HCT116 (cell line): ENCODE data around the gene ATF5. TPM values are rescaled to one million over a fixed set of nuclear protein-coding genes. Genes with fewer than 3 reads are reported as not detected.

Experiments used
- ATAC-seq: fragments of 200-7000 bp; cut with Tn5 transposase; 2 replicates; pipeline ENCODE4 v1.9.1; 2020; ENCODE audit warnings: mild to moderate bottlenecking, moderate library complexity
- BruUV-seq: library from RNA; stranded (reverse); fragments of 400-500 nt; replicated peaks from 2 replicates; lab custom pipeline; 2021; lab: Mats Ljungman, UMichigan
- CTCF ChIA-PET: fragments of 300-600 bp; sonication (Branson Sonifier 250); formaldehyde crosslinking; loops from one replicate; lab custom pipeline; 2021; ENCODE audit warnings: antibody characterized with exemption; lab: Charles Lee
- POLR2A ChIA-PET: fragments of 300-600, 350-600 bp; sonication (Branson Sonifier 250); formaldehyde crosslinking; loops from one replicate; lab custom pipeline; 2021; ENCODE audit warnings: antibody characterized with exemption; lab: Charles Lee
- RAD21 ChIA-PET, 2 experiments: fragments of 300-600 bp; sonication (Branson Sonifier 250); formaldehyde crosslinking; loops; one replicate each; lab custom pipeline; 2023; ENCODE audit warnings: low total read pairs in 2 of 2; ENCODE audit not compliant: uncharacterized antibody in 2 of 2, unreplicated experiment in 2 of 2, low non-redundant PET in 1 of 2; lab: Charles Lee
- DNase-seq: peaks from one replicate; pipeline ENCODE4 v3.0.0-alpha.2; 2010; ENCODE audit warnings: low read depth, low spot score
- H2AFZ ChIP-seq: fragments of 200-600 bp; shearing (Covaris generic), sonication (generic); 2 replicates; pipeline ENCODE4 v1.6.1; 2017; ENCODE audit warnings: low read depth, mixed run types, mixed read lengths, antibody characterized with exemption, low read length; ENCODE audit not compliant: poor library complexity, severe bottlenecking
- H3K27ac ChIP-seq: 2 replicates; pipeline ENCODE4 v1.5.1; 2012; ENCODE audit warnings: low read depth, low read length
- H3K27me3 ChIP-seq: fragments of 200-600 bp; sonication (generic); 2 replicates; pipeline ENCODE4 v1.6.1; 2016; ENCODE audit warnings: mixed run types, low read length, mixed read lengths; ENCODE audit not compliant: insufficient read depth
- H3K36me3 ChIP-seq, 2 experiments: fragments of 200-500 bp in 1 of 2; fragments of 200-600 bp in 1 of 2; sonication (Bioruptor generic) in 1 of 2; sonication (generic) in 1 of 2; 2 replicates each; pipeline versions ENCODE4 v1.5.1 to v1.6.1; 2014 to 2016; ENCODE audit warnings: low read length in 2 of 2, inconsistent platforms in 1 of 2, mixed read lengths in 1 of 2, mixed run types in 1 of 2; ENCODE audit not compliant: insufficient read depth in 2 of 2, control insufficient read depth in 1 of 2
- H3K4me1 ChIP-seq, 2 experiments: fragments of 200-600 bp in 1 of 2; sonication (generic) in 1 of 2; 2 replicates each; pipeline versions ENCODE4 v1.5.1 to v1.6.1; 2012 to 2017; ENCODE audit warnings: low read length in 2 of 2, inconsistent platforms in 1 of 2, mild to moderate bottlenecking in 1 of 2, mixed read lengths in 1 of 2, mixed run types in 1 of 2, moderate library complexity in 1 of 2; ENCODE audit not compliant: insufficient read depth in 2 of 2, control insufficient read depth in 1 of 2
- H3K4me2 ChIP-seq: fragments of 200-600 bp; sonication (generic); 2 replicates; pipeline ENCODE4 v1.6.1; 2017; ENCODE audit warnings: mixed run types, low read length, mixed read lengths
- H3K4me3 ChIP-seq, 2 experiments: fragments of 200-600 bp in 1 of 2; sonication (generic) in 1 of 2; replicated peaks in 1 of 2; 2 replicates each; pipeline ENCODE4 v1.5.1; 2011 to 2016; ENCODE audit warnings: low read length in 2 of 2, control low read depth in 1 of 2, low read depth in 1 of 2, mild to moderate bottlenecking in 1 of 2, mixed read lengths in 1 of 2, mixed run types in 1 of 2
- H3K79me2 ChIP-seq: fragments of 200-600 bp; sonication (generic); 2 replicates; pipeline ENCODE4 v1.6.1; 2017; ENCODE audit warnings: mild to moderate bottlenecking, mixed run types, low read length, moderate library complexity, mixed read lengths; ENCODE audit not compliant: insufficient read depth
- H3K9ac ChIP-seq: fragments of 200-600 bp; sonication (generic); 2 replicates; pipeline ENCODE4 v1.6.1; 2016; ENCODE audit warnings: low read length, mixed read lengths
- H3K9me2 ChIP-seq: fragments of 200-600 bp; sonication (generic), shearing (Covaris generic); 2 replicates; pipeline ENCODE4 v1.6.1; 2017; ENCODE audit warnings: mixed run types, mild to moderate bottlenecking, moderate library complexity; ENCODE audit not compliant: insufficient read depth
- H3K9me3 ChIP-seq, 2 experiments: fragments of 200-500 bp in 1 of 2; fragments of 200-600 bp in 1 of 2; sonication (Bioruptor generic) in 1 of 2; sonication (generic) in 1 of 2; 2 replicates each; pipeline ENCODE4 v1.6.1; 2014 to 2017; ENCODE audit warnings: low read length in 2 of 2, mixed read lengths in 2 of 2, inconsistent platforms in 1 of 2, low read depth in 1 of 2, mild to moderate bottlenecking in 1 of 2, mixed run types in 1 of 2, moderate library complexity in 1 of 2; ENCODE audit not compliant: control insufficient read depth in 1 of 2, insufficient read depth in 1 of 2
- H4K20me1 ChIP-seq: fragments of 200-600 bp; sonication (generic), shearing (Covaris generic); 2 replicates; pipeline ENCODE4 v1.6.1; 2017; ENCODE audit warnings: mixed run types, mild to moderate bottlenecking, moderate library complexity; ENCODE audit not compliant: insufficient read depth
- CBX3 ChIP-seq: IDR thresholded peaks from 2 replicates; pipeline ENCODE4 v1.6.1; 2012; ENCODE audit warnings: low read depth
- ELF1 ChIP-seq: IDR thresholded peaks from 2 replicates; pipeline ENCODE4 v1.6.1; 2012; ENCODE audit warnings: low read depth, borderline replicate concordance
- JUND ChIP-seq: IDR thresholded peaks from 2 replicates; pipeline ENCODE4 v1.6.1; 2012
- POLR2A ChIP-seq: IDR thresholded peaks from 2 replicates; pipeline ENCODE4 v1.7.0; 2011; ENCODE audit warnings: borderline replicate concordance; ENCODE audit not compliant: insufficient read depth, insufficient read length; ENCODE audit errors: extremely low read depth
- SP1 ChIP-seq: IDR thresholded peaks from 2 replicates; pipeline ENCODE4 v1.6.1; 2012; ENCODE audit warnings: low read depth
- SRF ChIP-seq: IDR thresholded peaks from 2 replicates; pipeline ENCODE4 v1.6.1; 2012; ENCODE audit warnings: low read depth
- YY1 ChIP-seq: IDR thresholded peaks from 2 replicates; pipeline ENCODE4 v1.6.1; 2011; ENCODE audit warnings: low read length, low read depth, moderate library complexity, mild to moderate bottlenecking; ENCODE audit not compliant: insufficient replicate concordance; ENCODE audit errors: extremely low read depth
- ZFX ChIP-seq: fragments of 450-650 bp; IDR thresholded peaks from 2 replicates; pipeline ENCODE4 v1.6.1; 2017
- intact Hi-C: fragments of 100-400 bp; cut with micrococcal nuclease; formaldehyde crosslinking; loops from 2 replicates; pipeline ENCODE4 v1.10.0; 2022
- total RNA-seq: library from RNA; stranded (reverse); gene quantifications from one replicate; pipeline ENCODE4 v1.2.1, GENCODE V29; 2021; ENCODE audit not compliant: unreplicated experiment
- TF ChIP-seq, protein P1 (sequence below): IDR thresholded peaks from 2 replicates; pipeline ENCODE4 v1.6.1; 2012
- TF ChIP-seq, protein P2 (sequence below): IDR thresholded peaks from 2 replicates; pipeline ENCODE4 v1.6.1; 2012
- TF ChIP-seq, protein P3 (sequence below), 3 experiments: fragments of 200-600 bp in 1 of 3; sonication (generic) in 1 of 3; IDR thresholded peaks in 2 of 3; conservative IDR thresholded peaks in 1 of 3; 2 replicates each; pipeline ENCODE4 v1.5.1; 2012 to 2017; ENCODE audit warnings: low read depth in 2 of 3, low read length in 2 of 3, antibody characterized with exemption in 1 of 3, borderline replicate concordance in 1 of 3, control low read depth in 1 of 3, mild to moderate bottlenecking in 1 of 3, mixed read lengths in 1 of 3, mixed run types in 1 of 3, moderate library complexity in 1 of 3; ENCODE audit not compliant: insufficient read depth in 1 of 3

The ATF5 gene
- total RNA-seq, 1 experiment from 2014 or later = 28.2 TPM

DNA sequence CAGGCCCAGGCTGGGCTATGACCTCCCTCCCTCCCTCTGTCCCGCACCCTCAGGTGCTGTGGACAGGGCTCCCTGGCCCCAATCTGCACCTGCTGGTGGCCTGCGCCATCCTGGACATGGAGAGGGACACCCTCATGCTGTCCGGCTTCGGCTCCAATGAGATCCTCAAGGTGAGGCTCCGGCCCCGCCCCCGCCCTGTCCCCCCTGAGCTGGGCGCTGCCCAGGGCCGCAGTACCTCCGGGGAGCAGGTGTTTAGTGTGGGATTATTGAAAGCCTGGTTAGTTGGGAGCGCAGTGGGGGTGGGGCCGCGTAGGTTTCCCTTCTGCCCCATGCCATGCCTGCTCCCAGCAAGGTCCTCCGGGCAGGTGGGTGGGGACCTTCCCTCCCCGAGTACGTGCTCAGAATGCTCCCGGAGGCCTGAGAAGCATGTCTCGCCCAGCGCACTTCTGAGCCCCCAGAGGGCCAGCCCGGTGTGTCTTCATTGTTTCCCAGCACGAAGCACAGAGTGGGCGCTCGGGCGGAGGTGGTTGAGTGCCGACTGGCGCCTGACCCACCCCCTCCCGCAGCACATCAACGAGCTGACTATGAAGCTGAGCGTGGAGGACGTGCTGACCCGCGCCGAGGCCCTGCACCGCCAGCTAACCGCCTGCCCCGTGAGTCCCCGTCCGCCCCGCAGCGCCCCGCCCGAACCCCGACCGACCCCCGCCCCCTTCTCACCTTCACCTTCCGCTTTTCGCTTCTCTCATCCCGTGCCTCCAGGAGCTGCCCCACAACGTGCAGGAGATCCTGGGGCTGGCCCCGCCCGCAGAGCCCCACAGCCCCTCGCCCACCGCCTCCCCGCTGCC lies 41.1 kb upstream of the ATF5 start:
- peaks cover 0 to 2% of the 10 kb centered on the region in 2 experiments; a peak in 1 of 4 replicates for H3K9me3 ChIP-seq
- ChIA-PET RAD21 (no interaction called here), CTCF (no interaction called here), POLR2A (no interaction called here)
- H3K9ac ChIP-seq = no peak overlapping the region
- intact Hi-C loops = no loop called here
- H3K4me3 ChIP-seq = no peak overlapping the region
- peaks cover 4 to 7% of the 10 kb centered on the region in 2 experiments; a peak in 3 of 4 replicates for H3K36me3 ChIP-seq
- H3K27me3 ChIP-seq = no peaks in the 10 kb centered on the region
- peaks cover 6 to 24% of the 10 kb centered on the region in 2 experiments for H3K4me1 ChIP-seq
- no peak overlapping the region for H3K4me2 ChIP-seq
- ATAC-seq = no peak
- no peaks in the 10 kb centered on the region for H3K9me2 ChIP-seq
- BruUV-seq = no TSS peak
- no peak for TF ChIP-seq ZFX
- TF ChIP-seq, protein P1, sequence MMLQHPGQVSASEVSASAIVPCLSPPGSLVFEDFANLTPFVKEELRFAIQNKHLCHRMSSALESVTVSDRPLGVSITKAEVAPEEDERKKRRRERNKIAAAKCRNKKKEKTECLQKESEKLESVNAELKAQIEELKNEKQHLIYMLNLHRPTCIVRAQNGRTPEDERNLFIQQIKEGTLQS = no peak
- no peak for TF ChIP-seq ELF1
- no peak for TF ChIP-seq SP1
- TF ChIP-seq SRF = no peak
- no peak for TF ChIP-seq CBX3
- no peak for TF ChIP-seq YY1
- TF ChIP-seq, protein P2, sequence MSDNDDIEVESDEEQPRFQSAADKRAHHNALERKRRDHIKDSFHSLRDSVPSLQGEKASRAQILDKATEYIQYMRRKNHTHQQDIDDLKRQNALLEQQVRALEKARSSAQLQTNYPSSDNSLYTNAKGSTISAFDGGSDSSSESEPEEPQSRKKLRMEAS = no peak
- no peak for TF ChIP-seq POLR2A
- TF ChIP-seq JUND = no peak
- TF ChIP-seq, protein P3, sequence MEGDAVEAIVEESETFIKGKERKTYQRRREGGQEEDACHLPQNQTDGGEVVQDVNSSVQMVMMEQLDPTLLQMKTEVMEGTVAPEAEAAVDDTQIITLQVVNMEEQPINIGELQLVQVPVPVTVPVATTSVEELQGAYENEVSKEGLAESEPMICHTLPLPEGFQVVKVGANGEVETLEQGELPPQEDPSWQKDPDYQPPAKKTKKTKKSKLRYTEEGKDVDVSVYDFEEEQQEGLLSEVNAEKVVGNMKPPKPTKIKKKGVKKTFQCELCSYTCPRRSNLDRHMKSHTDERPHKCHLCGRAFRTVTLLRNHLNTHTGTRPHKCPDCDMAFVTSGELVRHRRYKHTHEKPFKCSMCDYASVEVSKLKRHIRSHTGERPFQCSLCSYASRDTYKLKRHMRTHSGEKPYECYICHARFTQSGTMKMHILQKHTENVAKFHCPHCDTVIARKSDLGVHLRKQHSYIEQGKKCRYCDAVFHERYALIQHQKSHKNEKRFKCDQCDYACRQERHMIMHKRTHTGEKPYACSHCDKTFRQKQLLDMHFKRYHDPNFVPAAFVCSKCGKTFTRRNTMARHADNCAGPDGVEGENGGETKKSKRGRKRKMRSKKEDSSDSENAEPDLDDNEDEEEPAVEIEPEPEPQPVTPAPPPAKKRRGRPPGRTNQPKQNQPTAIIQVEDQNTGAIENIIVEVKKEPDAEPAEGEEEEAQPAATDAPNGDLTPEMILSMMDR (IDR thresholded peaks at IDR 0.05 in 2 of 3, conservative IDR thresholded peaks at IDR 0.05 in 1 of 3; ENCODE audit: borderline replicate concordance in 1 of 3, insufficient read depth in 1 of 3, low read depth in 2 of 3, low read length in 2 of 3) = no peak
- no peak overlapping the region for H2AFZ ChIP-seq
- no peaks in the 10 kb centered on the region for H3K79me2 ChIP-seq
- no peak for DNase-seq
- H3K27ac ChIP-seq = no peak overlapping the region
- no peaks in the 10 kb centered on the region for H4K20me1 ChIP-seq
